NCI-H526 treated with DMSO at 0.1 percent for 48 hours (cell line): ENCODE data around the gene CD82.
"Not testable (repeated sequence)": the region's sequence is repeated elsewhere in the genome, so short reads cannot be mapped to it uniquely, and the experiment has no call there.

Source experiments
- DNase-seq: peaks from one replicate; lab custom pipeline; 2025; lab: John Stamatoyannopoulos, UW

The CD82 gene

DNA sequence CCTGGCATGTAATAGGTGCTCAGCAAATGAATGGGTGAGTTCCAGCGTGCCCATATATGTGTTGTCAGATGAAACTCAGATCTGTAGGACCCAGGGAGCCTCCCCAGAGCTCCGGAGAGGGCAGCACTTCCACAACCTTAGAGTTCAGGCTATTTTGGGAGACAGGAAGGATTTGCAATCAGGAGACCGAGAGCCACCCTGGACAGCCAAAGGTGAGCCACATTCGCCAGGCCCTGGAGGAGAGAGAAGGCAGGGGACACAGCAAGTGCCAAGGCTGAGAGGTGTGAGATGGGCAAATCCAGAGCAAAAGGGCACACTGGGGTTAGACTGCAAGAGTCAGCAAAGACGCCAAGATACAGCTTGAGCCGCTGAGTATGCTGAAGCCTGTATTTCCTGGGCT lies 66.4 kb downstream of the CD82 start:
- no peak for DNase-seq

DNA sequence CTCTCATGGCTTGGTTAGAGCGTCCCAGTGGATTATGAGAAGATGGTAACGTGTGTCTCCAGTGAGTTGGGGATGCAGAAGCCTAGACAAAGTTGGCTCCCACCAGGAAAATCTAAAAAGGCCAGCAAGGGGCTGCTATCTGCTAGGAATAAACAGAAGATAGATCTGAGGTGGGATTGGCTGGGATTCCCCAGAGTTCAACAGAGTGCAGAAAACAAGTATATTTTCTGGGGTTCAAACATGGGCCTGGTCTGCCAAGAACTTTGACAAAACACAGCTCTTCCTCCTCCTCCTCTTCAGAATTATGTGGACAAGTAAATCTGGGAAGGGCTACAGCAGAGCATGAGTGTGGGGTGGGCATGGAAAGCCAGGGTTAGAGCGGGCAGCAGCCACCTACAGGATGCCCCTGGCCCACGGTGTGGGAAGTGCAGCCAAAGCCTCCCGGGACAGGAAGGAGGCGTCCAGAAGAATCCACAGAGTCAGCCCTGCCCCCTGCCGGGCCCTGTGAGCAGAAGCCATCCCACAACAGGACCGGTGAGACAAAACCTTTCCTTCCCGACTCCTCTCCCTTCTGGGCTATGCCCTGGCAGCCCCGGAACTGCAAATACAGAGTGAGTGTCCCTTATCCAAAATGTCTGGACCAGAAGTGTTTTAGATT lies 67.1 kb downstream of the CD82 start:
- DNase-seq, result peak; percentile 20

DNA sequence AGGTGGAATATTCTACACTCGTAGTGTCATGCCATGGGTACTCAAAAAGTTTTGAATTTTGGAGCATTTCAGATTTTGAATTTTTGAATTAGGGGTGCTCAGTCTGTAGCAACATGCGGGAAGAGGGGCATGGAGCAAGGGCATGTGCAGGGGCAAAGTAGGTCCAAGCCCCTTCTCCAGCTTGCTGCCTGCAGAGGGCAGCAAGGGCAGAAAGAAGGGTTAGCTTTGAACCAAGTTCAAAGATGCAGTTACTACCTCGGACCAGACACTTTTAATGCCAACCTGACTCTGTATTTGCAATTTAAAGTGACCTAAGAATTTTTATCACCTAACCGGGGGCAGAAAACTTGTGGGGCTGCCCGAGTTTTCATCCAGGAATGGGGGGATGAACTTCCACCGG lies 68.2 kb downstream of the CD82 start:
- DNase-seq, result no peak

DNA sequence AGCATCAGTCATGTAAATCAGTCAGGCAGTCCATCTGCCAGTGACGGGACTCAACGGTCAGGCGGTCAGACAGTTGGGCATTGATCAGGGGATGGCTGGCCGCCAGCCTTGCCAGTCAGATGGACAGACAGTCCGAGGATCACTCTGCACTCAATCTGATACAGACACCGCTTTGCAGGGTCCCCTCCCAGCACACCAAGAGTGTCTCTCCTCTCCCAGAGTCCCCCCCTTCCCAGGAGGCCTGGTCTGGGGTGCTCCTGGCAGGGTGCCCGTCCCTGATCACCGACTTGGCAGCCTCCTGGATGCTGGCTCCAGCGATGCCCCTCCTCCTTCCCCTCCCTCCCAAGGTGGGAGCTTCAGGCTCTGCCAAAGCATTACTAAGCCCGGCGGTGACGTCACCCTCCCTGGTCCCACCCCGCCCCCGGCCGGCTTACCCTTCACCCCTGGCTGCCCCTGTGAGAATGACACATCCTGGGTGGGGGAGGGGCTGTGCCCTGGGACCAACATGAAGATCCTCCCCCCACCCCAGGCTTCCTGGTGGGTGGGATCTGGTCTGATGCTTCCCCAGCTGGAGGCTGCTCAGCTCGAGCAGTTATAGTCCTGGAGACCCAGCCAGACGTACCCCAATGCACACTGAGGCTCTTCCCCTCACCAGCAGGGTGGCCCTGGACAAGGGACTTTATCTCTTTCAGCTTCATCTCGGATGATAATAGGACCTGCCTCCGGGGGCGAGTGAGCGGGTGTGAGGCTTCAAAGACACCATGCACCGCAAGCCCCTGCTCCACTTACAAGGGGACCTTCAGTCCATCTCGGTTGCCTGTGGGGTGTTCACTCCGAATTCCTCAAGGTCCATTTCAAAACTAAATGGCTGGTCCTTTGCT lies 69.2 kb downstream of the CD82 start:
- no peak for DNase-seq

DNA sequence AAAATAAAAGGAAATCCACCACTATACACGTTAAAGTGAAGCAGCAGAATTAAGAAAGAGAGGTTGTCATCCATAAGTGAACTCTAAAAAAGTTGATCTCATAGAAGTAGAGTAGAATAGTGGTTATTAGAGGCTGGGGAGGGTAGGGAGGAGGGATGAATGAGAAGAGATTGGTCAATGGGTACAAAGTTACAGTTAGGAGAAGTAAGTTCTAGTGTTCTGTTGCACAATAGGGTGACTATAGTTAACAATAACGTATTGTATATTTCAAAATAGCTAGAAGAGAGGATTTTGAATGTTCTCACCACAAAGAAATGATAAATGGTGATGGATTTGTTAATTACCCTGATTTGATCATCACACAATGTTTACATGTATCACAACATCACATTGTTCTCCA lies 72.0 kb downstream of the CD82 start:
- no peak for DNase-seq

DNA sequence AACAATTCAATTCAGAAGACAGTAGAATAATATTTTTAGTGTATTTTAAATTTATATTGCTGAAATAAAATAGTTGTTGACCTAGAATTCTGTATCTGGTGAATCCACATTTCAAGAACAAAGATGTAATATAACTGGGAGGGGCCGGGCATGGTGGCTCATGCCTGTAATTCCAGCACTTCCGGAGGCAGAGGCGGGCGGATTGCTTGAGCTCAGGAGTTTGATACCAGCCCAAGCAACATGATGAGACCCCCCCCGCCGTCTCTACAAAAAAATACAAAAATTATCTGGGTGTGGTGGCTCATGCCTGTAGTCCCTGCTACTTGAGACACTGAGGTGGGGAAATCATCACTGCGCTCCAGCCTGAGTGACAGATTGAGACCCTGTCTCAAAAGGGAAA lies 72.6 kb downstream of the CD82 start:
- no peak for DNase-seq

DNA sequence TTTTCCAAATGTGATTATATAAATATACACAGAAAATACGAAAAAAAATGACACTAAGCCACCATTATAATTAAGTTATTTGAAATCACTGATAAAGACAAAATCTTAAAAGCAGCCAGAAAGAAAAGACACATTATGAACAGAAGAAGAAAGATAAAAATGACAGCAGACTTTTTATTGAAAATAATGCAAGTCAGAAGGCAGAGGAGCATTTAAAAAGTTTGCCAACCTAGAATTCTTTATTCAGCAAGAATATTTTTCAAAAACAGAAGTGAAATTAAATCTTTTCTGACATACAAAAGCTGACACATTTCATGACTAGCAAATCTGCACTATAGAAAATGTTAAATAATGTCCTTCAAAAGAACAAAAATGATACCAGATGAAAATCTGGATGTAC lies 77.8 kb downstream of the CD82 start:
- DNase-seq, result no peak

DNA sequence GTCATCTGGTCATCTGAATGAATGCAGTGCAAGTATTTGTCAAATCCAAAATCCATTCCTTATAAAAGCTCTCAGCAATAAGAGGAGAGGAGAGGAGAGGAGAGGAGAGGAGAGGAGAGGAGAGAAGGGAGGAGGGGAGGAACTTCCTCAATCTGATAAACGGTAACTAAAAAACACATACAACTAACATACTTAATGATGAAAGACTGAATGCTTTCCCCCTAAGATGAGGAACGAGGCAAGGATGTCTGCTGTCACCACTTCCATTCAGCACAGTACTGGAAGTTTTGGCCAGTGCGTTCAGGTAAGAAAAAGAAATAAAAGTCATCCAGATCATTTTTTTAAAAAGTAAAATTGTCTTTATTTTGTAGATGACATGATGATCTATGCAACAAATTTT lies 80.4 kb downstream of the CD82 start:
- DNase-seq, result no peak

DNA sequence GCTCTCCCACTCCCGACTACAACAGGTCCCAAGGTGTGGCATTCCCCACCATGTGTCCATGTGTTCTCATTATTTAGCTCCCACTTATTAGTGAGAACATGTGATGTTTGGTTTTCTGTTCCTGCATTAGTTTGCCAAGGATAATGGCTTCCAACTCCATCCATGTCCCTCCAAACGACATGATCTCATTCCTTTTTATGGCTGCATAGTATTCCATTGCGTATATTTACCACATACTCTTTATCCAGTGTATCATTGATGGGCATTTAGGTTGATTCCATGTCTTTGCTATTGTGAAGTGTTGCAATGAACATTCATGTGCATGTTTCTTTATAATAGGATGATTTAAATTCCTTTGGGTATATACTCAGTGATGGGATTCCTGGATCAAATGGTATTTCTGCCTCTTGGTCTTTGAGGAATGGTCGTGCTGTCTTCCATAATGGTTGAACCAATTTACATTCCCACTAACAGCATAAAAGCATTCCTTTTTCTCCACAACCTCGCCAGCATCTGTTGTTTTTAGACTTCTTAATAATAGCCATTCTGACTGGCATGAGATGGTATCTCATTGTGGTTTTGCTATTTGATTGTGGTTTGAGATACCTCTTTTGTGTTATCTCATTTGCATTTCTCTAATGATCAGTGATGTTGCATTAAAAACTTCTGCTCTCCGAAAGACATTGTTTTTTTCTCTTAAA lies 81.9 kb downstream of the CD82 start:
- DNase-seq, result peak; percentile 23

DNA sequence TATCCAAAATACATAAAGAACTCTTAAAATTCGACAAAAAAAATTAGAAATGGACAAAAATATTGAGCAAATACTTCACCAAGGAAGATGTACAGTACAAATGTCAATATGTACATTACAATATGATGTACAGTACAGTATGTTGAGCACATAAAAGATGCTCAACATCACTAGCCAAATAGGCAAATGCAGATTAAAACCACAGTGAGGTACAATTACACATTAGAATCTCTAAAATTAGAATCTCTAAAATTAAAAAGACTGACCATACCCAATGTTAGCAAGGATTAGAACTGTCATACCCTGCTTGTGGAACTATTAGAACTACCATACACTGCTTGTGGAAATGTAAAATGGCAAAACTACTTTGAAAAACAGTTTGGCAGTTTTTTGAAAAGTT lies 82.6 kb downstream of the CD82 start:
- DNase-seq, result no peak

DNA sequence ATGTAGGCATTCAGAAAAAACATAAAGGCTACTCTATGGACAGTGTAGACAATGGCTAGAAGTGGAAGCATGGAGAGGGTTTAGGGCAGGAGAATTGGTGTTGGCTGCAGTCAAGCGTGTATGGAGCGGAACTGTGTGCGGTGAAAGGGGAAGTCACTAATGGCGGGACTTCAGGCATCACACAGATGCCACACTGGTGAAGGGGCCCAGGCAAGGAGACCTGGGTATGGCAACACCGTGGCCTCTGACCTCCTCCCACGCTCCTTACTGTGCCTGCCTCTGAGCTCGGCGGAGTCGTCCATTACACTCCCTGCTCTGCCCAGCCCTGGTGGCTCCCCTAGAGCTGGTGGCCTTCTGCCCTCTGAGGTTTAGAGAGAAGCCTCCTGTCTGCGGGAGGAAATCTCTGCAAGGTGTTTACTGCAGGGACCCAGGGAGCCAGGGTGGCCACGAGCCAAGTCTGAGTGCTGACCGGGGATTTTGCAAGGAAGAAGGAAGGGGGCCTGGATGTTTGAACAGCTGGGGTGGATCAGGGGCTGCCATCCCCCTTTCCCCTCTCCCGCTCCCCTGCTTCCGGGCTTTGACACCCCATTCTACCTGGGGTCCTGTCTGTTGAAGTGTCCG lies 86.2 kb downstream of the CD82 start:
- no peak for DNase-seq

DNA sequence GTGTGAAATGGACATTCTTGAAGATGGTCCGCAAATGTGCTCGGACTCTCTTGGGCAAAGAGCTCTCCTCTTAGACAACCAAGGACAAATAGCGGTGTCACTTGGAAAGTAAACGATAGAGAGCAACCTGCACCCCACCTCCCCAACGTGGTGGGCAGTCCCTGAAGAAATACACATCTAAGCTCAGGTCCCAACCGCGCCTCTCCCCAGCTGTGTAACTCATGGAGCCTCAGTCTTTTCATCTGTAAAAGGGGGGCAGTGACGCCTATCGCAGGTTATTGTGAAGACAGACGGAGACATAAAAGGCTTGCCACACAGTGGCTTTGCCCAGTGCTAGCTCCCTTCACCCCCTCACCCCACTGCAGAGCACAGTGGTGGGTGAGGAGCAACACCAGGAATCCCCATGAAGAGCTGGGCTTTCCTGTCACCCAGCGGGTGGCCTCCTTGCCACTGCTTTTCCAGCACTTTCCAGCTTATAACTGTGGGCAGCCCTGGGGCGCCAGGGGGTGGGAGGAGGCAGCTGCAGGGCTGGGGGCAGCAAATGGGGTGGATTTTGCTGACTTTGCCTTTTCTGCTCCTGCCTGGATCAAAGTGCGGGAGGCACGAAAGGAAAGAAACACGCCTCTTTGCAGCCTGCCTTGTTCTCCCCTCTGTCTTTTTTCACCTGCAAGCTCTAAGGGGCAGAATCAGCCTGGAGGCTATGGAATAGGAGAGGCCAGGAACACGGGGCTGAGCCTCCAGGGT lies 87.6 kb downstream of the CD82 start:
- DNase-seq, result no peak

DNA sequence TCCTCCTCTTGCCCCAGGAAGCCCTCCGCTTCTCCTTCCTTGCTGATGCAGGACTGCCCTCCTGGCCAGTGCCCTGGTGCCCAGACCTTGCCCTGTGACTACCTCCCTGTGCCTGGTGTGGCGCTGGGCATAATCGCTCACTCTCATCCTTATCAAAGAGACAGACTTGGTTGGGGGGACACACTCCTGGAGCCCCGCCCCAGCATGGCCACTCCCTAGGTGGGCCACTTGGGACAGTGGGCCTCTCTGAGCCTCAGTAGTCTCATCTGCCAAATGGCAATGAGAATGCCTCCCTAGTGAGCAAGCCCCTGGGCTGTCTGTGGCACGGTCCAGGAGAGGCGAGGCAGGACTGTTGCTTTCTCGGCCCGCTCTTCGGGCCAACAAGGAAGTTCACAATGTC lies 88.6 kb downstream of the CD82 start:
- no peak for DNase-seq

DNA sequence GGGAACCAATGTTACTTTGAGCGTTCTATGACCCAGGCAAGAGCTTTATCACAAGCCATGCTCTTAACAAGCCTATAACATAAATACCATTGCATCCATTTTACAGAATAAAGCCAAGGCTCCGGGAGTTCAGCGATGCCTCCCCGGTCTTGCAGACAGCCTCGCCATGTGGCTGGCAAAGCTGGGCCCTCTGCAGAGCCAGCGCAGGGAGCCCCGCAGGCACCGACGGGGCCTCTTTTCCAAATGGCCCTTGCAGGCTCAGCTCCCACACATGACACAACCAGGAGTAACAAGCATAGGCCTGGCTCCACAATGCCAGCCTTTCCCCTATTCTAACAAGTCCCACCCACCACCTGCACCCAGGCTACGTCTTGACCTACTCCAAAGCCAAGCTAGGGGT lies 89.1 kb downstream of the CD82 start:
- DNase-seq, result no peak

DNA sequence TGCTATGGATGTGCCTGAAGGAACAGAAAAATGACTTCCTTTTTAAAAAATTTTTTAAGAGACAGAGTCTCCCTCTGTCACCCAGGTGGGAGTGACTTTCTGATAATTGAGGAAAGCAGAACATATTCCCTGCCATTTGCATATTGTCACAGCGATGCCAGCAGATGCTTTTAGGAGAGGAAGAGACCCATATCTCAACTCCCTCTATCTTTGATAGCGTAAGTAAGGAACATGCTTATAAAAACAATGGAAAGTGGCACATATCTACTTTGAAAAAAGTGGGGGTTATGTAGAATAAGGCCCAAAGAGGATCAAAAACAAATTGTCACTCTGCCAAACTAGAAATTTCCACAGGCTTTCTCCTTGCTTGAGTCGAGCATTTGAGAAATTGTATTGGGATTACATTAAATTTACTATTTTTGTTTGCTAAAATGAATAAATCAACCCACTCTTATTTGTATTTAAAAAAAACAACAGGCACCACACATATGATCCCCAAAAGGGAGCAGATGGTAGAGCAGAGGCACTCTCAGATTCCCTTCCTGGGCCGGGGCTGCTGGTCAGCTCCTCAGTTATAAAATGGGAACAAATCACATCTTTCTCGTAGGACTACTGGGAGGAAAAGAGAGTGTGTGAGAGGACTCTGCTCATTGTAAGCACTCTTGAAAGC lies 92.5 kb downstream of the CD82 start:
- no peak for DNase-seq

DNA sequence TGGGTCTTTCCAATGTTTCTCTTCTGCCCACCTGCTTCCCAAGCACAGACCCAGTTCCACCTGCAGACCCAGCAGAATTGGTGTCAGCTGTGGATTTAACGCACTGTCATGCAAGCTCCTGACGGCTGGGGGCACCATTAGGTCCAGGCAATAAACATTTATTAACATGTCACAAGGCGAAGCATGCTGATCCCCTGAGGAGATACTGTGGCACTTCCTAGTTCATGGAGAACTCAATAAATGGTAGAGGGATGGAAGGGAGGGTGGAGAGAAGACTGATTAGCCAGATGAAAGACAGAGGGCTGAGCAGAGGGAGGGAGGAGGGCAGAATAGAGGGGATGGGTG lies 93.0 kb downstream of the CD82 start:
- DNase-seq, result no peak

DNA sequence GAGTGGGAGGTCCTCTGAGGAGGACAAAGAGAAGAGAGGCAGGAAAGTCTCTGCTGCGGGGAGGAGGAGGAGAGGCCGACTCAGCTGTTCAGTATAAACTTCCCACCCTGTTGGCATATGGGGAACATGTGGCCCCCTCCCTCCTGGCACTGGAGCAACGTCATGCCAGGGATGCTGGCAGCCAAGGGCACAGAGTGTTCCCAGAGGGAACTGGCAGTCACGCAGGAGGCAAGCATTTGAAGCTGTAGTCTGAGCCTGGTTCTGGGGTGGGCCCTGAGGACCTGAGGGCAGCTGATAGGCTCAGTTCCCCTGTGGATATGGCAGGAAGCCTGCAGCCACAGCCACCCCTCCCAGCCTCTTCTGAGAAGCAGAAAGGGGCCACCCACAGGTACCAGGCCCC lies 94.2 kb downstream of the CD82 start:
- no peak for DNase-seq

DNA sequence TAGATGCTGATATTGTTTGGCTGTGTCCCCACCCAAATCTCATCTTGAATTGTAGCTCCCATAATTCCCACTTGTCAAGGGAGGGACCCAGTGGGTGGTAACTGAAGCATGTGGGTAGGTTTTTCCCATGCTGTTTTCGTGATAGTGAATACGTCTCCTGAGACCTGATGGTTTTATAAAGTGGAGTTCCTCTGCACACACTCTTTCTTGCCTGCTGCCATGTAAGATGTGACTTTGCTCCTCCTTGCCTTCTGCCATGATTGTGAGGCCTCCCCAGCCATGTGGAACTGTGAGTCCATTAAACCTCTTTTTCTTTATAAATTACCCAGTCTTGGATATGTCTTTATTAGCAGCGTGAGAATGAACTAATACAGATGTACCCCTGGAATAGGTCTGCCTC lies 95.1 kb downstream of the CD82 start:
- not testable (repeated sequence) for DNase-seq

DNA sequence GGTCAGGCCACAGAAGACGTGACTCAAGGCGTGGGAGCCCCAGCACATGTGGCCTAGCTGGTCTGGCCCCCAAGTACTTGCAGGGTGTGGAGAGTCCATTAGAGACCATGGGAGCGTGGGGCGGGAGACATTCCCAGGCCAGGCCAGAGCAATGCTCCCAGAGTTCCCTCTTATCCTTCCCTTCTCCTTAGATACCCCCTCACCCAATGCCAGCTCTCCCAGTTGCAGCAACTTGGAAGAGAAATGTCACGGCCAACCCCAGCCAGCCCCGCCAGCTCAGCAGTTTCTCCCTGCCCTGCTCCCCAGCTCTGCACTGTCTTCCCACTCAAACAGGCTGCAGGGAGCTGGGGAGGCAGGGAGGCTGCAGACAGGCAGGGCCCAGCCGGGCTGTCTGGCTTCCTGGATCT lies 95.9 kb downstream of the CD82 start:
- DNase-seq, result no peak
